ENCODE measurements around the gene LTA4H.

LTA4H gene

DNA sequence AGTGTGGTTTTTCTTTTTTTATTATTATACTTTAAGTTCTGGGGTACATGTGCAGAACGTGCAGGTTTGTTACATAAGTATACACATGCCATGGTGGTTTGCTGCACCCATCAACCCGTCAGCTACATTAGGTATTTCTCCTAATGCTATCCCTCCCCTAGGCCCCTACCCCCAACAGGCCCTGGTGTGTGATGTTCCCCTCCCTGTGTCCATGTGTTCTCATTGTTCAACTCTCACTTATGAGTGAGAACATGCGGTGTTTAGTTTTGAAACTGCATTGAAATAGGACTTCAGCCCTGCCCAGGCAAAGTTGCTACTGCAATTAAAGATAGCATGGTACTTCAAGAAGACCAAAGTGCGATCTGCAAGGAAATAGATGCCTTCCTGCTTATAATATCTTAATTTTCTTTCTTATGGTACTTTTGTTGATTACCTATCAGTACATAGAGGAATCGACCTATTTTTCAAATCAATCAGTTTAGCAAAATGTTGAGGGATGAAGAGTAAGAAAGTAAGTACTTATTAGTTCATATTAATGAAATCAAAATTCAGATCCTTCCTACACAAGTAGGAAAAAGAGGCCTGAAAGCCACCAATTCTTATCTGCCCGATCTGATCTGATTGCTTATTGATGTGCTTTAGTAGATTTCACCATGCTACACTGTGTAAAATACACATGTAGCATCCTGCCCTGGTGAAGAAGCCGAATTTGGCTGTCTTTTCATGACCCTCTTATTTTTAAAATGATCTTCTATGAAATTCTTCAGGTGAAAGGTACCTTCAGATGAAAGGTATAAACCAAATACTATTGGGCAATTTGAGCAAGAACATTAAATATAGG, 1.6 kb downstream of the LTA4H start:
- no peak for DNase-seq

- DNase-seq, result no peak
Measured at GRCh38 chr12:96029826-96030225, 5.6 kb downstream of the LTA4H start.

DNA sequence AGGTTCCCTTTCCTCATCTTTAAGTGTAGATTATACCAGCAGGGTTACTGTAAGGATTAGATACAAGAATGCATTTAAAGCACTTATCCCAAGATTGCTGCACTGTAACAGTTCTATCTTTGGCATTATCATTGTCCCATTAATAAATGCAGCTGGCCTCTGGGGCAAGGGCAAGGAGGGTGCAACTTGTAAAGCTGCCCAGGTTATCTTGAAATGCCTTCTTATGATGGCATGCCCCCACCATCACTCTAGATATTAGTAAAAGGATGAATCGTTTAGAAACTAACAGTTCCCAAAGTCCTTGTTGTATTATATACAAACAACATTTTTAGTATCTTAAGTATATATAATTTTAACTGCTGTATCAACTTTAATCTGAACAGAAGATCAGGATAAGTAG, 6.8 kb downstream of the LTA4H start:
- DNase-seq, result no peak

DNA sequence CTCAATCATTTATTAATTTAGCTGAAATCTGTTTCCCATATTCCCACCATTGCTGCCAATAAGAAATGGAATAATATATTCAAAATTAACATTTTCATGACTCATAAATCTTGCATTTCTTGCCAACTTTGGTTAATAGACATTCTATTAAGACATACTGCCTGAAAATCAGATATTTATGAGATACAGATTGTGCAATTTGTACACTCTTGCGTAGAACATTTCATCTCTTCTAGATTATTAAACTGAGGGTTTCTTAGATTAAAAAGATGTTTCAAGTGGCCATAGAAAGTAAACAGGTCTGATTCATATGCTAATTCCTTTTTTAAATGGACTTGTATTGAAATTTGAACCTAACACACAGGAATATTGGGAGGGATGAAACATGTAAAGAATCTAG, 9.1 kb downstream of the LTA4H start:
- DNase-seq, result no peak

DNA sequence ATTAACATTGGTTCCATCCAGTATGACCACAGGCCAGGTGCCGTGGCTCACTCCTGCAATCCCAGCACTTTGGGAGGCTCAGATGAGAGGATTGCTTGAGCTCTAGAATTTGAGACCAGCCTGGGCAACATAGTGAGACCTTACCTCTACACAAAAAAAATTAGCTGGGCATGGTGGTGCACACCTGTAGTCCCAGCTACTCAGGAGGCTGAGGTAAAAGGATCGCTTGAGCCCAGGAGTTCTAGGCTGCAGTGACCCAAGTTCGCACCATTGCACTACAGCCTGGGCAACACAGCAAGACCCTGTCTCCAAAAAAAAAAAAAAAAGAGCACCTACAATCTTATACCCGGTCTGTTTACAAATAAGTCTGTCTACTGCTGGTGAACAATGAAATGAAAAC, 9.9 kb downstream of the LTA4H start:
- no peak for DNase-seq

DNA sequence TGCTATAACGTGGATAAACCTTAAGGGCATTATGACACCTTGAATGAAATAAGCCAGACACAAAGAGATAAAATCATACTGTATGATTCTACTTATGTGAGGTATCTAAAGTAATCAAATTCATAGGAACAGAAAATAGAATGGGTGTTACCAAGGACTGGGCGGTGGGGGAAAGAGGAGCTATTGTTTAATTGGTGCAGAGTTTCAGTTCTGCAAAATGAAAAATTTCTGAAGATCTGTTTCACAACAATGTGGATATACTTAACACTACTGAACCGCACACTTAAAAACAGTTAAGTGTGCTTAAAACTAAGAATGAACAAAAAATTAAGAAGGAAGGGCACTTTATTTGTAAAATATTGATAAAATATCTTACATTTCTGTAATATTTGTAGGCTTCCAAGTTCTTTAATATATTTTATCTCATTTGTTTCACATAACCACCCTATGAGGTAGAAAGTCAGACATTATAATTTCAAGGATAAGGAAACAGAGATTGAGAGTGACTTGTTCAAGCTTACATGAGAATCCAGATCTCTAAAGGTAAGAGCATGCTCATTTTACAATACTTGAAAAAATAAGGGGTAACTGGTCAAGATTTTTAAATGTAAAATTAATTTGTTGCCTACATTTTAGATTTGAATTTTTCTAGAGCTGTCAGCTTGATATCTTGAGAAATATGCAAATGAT, 14.9 kb downstream of the LTA4H start:
- DNase-seq, result no peak

DNA sequence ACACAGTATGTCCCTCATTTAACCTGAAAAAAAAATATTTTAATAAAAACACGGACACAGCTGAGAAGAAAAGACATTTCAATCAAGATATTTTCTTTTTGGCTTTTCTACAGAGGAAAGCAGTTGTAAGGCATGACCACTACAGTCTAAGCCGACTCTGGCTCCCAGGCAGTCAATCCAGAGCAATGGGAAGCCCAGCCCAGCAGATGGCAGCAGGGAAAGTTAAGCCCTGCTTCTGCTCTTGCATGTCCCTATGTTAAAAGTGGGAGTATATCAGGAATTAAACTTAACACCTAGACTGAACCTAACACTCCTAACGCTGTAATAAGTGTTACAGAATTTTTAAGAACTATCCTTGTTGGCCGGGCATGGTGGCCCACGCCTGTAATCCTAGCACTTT, 19.7 kb downstream of the LTA4H start:
- no peak for DNase-seq

GRCh38 chr12:96014943-96015599, 20.3 kb downstream of the LTA4H start:
- DNase-seq, result no peak

DNA sequence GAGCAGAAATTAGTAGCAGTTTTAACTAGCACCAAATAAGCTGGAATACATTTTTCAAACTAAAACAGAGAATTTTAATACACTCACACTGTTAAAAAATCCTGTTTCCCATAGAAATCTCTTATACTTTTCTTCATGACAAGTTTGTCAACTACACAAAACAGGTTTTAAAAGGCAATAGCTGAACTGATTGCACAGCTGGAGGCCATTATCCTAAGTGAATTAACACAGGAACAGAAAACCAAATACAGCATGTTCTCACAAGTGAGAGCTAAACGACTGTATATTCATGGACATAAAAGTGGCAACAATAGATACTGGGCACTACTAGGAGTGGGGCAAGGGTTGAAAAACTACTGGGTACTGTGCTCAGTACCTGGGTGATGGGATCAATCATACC, 27.7 kb downstream of the LTA4H start:
- DNase-seq, result no peak

DNA sequence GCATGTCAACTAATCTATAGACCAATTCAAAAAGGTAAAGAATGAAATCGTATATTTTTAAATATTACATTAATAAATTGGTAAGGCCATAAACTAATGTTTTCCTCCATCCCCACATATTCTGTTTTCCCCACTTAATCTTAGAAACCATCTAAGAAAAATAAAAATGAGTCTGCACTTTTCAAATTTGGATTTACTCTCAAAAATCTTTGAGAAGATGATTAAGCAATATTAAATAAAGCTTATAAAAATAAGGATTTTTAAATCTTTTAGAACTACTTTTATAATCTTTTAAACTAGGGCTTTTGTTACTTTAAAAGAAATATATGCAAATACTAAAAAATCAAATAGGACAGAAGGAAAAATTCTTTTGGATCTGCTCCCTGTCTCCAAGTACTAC, 28.7 kb downstream of the LTA4H start:
- no peak for DNase-seq

DNA sequence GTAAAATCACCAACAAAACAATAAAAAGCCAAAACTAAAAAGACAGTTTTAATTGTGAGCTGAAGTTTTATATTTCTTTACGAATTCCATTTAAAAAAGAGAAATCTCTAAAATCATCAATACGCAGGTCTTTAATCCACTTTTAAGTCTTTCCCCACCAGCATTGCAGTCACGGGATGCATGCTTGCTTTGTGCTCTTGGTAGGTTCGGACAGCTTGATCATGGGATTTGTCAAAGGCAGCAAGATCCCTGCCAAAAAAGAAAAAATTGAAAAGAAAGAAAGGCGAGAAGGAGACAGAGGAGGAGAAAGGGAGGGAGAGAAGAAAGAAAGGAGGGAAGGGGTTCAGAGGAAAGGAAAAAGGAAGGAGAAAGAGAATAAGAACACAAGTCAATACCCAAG, 34.5 kb downstream of the LTA4H start:
- DNase-seq, result no peak

DNA sequence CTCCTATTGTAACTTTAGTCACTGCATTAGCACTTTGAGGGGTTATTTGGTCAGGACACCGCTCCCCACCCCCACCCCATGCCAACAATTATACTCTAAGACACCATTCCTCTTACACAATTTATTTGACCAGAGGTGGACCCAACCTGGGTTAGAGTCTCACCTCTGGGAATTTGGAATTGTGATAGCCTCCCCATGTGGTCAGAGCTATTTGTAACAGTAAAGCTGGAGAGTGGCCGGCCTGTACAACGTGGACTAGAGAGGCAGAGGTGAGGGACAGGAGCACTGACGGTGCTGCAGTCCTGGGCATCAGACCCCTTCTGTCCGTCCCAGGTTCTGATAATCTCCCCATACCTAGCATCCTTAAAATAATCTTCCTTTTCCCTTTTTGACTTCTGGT, 35.9 kb downstream of the LTA4H start:
- DNase-seq, result no peak

DNA sequence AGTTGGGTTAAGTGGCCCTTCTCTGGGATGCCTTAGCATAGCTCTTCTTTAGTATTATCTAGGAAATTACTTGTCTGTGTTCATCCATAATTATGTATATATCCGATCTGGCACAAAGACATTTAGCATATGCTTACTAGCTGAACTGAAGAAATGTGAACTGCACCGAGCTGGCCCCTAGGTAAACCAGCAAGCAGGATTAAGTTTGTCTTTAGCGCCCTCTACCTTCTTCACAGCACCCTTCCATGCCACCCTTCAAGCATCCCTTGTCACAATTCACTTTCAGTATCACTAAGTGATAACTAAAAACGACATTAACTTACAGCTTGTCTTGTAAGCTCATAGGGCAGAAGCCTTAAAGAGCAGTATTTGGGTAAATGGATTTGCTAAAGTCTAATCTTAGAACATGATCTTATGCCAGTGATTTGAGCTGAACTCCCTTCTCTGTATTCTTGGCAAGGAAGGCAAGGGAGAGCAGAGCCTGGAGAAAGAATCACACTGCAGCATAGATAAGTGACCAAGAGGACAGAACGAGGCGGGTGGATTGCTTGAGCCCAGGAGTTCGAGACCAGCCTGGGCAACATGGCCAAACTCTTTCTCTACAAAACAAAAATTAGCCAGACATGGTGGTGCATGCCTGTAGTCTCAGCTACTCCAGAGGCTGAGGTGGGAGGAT, 36.6 kb downstream of the LTA4H start:
- peak; percentile 24 for DNase-seq

DNA sequence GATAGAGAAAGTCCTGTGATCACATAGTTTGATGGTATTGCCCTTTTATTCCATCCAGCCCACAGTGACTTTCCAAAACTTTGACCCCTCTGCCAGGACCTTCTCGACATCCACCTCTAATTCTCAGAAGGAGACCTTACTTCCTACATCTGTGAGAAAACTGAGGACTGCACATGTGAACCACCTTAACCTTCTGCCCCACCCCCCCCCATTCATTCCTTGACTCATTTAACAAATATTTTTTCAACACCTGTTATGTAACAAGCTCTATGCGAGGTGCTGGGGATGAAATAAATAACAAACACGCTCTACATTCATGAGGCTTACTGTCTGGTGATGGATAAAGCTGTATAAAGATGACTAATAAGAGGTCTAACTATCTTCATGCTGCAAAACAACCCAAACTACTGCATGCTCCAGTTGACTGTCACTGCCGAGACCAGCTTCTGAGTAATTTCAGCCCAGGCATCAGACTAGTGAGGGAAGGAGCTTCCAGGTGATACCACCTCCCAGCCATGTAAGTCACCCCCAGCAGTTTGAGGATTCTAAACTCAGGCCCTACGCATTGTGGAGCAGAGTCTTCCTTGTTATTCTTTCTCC, 37.4 kb downstream of the LTA4H start:
- DNase-seq, result no peak

DNA sequence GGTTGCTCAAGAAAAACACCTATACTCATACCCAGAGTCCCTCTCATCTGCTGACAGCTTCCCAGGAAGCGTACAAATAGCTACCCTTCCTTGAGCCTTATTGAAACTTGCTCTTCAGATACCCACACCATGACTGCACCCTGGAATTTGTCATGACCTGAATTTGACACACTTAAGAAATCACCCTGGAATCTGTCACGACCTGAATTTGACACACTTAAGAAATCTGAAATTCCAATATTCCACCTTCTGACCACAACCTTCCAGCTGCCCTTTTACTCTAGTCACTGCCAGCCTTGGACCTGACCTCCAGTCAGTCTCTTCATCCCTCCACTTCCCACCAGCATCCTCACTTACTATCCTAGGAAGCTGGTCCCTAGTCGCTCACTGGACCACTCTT, 38.1 kb downstream of the LTA4H start:
- DNase-seq, result no peak

DNA sequence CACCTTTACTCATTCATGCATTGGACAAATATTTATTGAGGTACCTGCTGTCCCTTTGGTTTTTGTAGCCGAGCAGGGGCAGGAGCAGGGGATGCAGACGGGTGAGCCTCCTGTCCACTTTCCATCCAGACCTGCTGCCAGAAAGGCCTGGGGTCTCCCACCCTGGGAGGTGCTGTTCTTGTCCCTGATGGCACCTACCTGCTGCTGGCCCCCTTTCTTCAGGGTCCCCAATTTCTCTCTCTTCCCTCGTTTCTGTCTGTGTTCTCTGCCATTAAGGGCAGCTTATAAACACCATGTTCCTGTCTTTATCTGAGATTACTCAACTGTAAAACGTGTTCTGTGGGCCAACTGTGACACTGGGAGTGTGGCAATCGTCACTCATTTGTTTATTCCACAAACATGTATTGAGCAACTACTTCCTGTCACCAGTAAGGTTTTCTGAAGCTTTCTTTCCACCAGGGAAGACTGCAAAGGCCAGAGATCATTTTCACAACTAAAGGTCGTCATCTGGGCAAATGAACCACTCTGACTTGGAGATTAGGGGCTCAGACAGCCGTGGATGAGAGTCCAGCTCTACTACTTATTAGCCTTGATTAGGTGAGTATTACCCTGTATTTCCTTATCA, 39.2 kb downstream of the LTA4H start, which contains the start of gene HAL:
HAL (minus strand) TSS at position 311 of the 625 bp plus-strand sequence. CDS start 434 bp downstream, outside the sequence.
- DNase-seq, result no peak

DNA sequence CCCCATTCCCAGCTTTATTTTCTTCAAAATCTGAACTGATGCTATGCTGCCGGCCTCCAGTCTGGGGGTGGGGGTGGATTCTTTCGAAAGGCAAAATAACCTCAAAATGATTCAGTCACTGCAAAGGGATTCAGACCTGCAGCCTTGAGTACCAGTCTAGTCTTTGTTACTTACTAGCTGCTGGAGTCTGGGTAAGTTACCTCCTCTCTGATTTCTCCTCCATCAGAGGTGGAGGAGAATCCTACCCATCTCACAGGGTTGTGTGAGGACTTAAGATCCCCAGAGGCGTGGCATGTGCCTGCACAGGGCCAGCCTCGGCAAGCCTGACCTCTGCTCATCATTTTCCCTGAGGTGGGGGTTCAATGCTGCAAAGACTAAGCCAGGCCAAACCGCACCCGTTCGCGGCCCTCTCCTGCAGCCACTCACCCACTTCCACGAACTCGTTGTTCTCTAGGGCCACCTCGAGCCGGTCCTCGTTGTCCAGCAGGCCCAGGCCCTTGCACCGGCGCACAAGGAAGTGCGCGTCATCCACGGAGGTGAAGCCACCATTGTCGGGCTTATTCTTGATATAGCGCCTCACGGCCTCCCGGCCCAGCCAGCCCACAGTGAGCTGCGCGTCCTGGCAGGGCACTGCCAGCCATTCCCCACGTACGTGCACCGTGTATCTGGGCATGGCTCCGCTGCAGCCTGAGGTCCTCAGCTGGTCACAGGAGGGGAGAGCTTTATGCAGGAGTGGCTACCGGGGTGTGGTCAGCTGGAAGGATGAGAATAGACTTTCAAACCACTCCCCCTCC, 40.0 kb downstream of the LTA4H start:
- DNase-seq, result no peak

GRCh38 chr12:95994476-95994875, 40.9 kb downstream of the LTA4H start:
- DNase-seq, result no peak

DNA sequence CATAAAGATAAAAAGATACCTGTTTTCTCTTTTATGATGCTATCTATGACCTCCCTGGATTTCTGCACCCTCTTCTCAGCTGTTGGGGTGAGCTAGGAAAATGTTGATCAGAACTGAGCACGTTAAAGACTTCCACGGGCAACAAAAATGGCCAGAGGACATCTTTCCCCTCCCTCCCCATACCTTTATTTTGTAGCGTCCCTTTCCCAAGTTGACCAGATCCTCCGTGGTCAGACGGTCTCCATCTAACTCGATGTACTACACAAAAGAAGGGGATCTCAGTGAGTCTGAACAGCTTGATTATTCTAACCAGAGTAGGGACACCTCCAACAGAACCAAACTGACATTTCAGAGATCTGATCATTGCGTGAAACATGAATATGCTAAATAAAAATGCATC, 41.5 kb downstream of the LTA4H start:
- DNase-seq, result no peak

DNA sequence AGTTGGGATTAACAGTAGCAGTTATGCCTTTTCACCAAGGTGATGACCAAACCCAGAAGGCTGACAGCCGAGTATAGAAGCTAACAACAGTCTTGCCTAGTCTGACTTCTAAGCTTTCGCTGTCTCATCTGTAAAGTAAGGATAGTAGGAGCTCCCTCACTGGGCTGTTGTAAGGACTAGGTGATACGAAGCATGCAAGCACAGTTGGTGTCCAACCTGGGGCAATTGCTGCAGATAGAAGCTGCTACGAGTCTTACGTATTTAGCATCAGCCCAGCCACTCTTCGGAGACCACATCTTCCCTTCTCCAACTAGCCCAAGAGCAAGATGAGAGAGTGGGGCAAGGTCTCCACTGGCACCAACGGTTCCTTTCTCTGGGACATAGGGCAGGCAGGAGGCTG, 45.3 kb downstream of the LTA4H start:
- no peak for DNase-seq

GRCh38 chr12:95989504-95990123, 45.8 kb downstream of the LTA4H start:
- no peak for DNase-seq
